GM12878 (cell line): ENCODE measurements around the gene MAD1L1. TPM values are rescaled to one million over a fixed set of nuclear protein-coding genes. Genes with fewer than 3 reads are reported as not detected.

ENCODE experiments used
- ATAC-seq: fragments of 200-7000 bp; cut with Tn5 transposase; 3 replicates; pipeline ENCODE4 v1.9.1; 2020; ENCODE audit warnings: mild to moderate bottlenecking, moderate library complexity
- BruUV-seq: library from RNA; stranded (reverse); fragments of 400-500 nt; replicated peaks from 2 replicates; lab custom pipeline; 2021; lab: Mats Ljungman, UMichigan
- CTCF ChIA-PET: fragments of 300-600 bp; sonication (Branson Sonifier 250); formaldehyde crosslinking; extraction: SDS; loops from one replicate; lab custom pipeline; 2021; ENCODE audit warnings: inconsistent platforms; lab: Yijun Ruan, JAX
- POLR2A ChIA-PET: fragments of 350-600 bp; formaldehyde crosslinking; extraction: SDS; loops from one replicate; lab custom pipeline; 2021; ENCODE audit warnings: inconsistent platforms; lab: Charles Lee
- RAD21 ChIA-PET: fragments of 300-600 bp; sonication (Branson Sonifier 250); formaldehyde crosslinking; loops from one replicate; lab custom pipeline; 2023; ENCODE audit warnings: antibody characterized with exemption; ENCODE audit not compliant: unreplicated experiment; lab: Charles Lee
- SMC1A ChIA-PET: fragments of 300-600 bp; sonication (Branson Sonifier 250); formaldehyde crosslinking; loops from one replicate; lab custom pipeline; 2023; ENCODE audit not compliant: unreplicated experiment, uncharacterized antibody; lab: Charles Lee
- DNase-seq: peaks from one replicate; pipeline ENCODE4 v3.0.0-alpha.2; 2011; ENCODE audit warnings: low read depth, low spot score
- FAIRE-seq: peaks from 3 replicates; lab custom pipeline; 2011; peaks lifted over from hg19 to GRCh38; lab: Jason Lieb, UNC
- H2AFZ ChIP-seq: 2 replicates; pipeline ENCODE4 v1.6.0; 2011; ENCODE audit warnings: low read depth, low read length, control low read depth; ENCODE audit not compliant: control insufficient read depth
- H3K27ac ChIP-seq: 2 replicates; pipeline ENCODE4 v1.5.1; 2011; ENCODE audit warnings: control low read depth; ENCODE audit not compliant: control insufficient read depth, insufficient read depth
- H3K27me3 ChIP-seq, 2 experiments: replicated peaks in 1 of 2; 2 replicates each; pipeline versions ENCODE4 v1.6.0 to v1.6.1; 2011; ENCODE audit warnings: low read length in 1 of 2; ENCODE audit not compliant: control insufficient read depth in 2 of 2, insufficient read depth in 2 of 2
- H3K36me3 ChIP-seq, 2 experiments: 2 replicates each; pipeline ENCODE4 v1.5.1; 2011; ENCODE audit warnings: low read length in 1 of 2; ENCODE audit not compliant: control insufficient read depth in 2 of 2, insufficient read depth in 2 of 2
- H3K4me1 ChIP-seq: 2 replicates; pipeline ENCODE4 v1.6.1; 2011; ENCODE audit warnings: mild to moderate bottlenecking, low read length, moderate library complexity, mixed read lengths; ENCODE audit not compliant: control insufficient read depth, insufficient read depth
- H3K4me2 ChIP-seq: 2 replicates; pipeline ENCODE4 v1.6.0; 2011; ENCODE audit warnings: control low read depth; ENCODE audit not compliant: control insufficient read depth, insufficient read depth
- H3K4me3 ChIP-seq: fragments of 200-600 bp; sonication (generic); 2 replicates; pipeline ENCODE4 v1.5.1; 2016
- H3K79me2 ChIP-seq: 2 replicates; pipeline ENCODE4 v1.6.0; 2011; ENCODE audit warnings: low read length; ENCODE audit not compliant: control insufficient read depth, insufficient read depth
- H3K9ac ChIP-seq: 2 replicates; pipeline ENCODE4 v1.8.0; 2011; ENCODE audit warnings: low read length, control low read depth, mixed read lengths; ENCODE audit not compliant: control insufficient read depth, insufficient read depth
- H3K9me3 ChIP-seq: replicated peaks from 3 replicates; pipeline ENCODE4 v1.5.1; 2011; ENCODE audit warnings: mild to moderate bottlenecking, low read length; ENCODE audit not compliant: control insufficient read depth, insufficient read depth
- H4K20me1 ChIP-seq: 2 replicates; pipeline ENCODE4 v1.6.0; 2011; ENCODE audit not compliant: control insufficient read depth, insufficient read depth
- IKZF2 ChIP-seq, 2 experiments: fragments of 450-650 bp; IDR thresholded peaks; 2 replicates each; pipeline ENCODE4 v1.6.1; 2017; ENCODE audit warnings: mild to moderate bottlenecking in 2 of 2, moderate library complexity in 2 of 2
- PAX5 ChIP-seq: IDR thresholded peaks from 2 replicates; pipeline ENCODE4 v1.6.1; 2011; ENCODE audit warnings: low read depth, low read length, borderline replicate concordance
- SREBF1 ChIP-seq: IDR thresholded peaks from 2 replicates; pipeline ENCODE4 v1.6.1; 2012; ENCODE audit warnings: mild to moderate bottlenecking, low read length
- WGBS: methylation state at CpG from one replicate; pipeline ENCODE4 v1.1.6; 2016; ENCODE audit warnings: low lambda C conversion rate; ENCODE audit not compliant: insufficient replicate concordance, insufficient coverage; ENCODE audit errors: missing lambda C conversion rate; 5-methylcytosine and 5-hydroxymethylcytosine counted together
- in situ Hi-C: fragments of 300-500 bp; cut with MboI; formaldehyde crosslinking; loops from 9 replicates; pipeline ENCODE4 v1.14.3; 2018; ENCODE audit warnings: mixed read lengths
- intact Hi-C: fragments of 100-400 bp; cut with micrococcal nuclease; formaldehyde crosslinking; loops from one replicate; pipeline ENCODE4 v1.14.2; 2022; ENCODE audit not compliant: unreplicated experiment
- polyA plus RNA-seq, 11 experiments: library from polyadenylated mRNA; depleted of rRNA in 4 of 11; unstranded in 6 of 11; stranded (reverse) in 5 of 11; fragments of >200 nt; fragmentation: Nextera tagmentation in 4 of 11; fragmentation: Illumina TruSeq in 1 of 11; extraction: Ambion mirVana in 4 of 11; extraction: Trizol in 1 of 11; gene quantifications; 1 replicate in 1 of 11; 2 replicates in 10 of 11; pipeline versions ENCODE4 v1.2.1 to v1.2.3, GENCODE V29; 2011 to 2016; ENCODE audit warnings: inconsistent platforms in 2 of 11, missing spikeins in 2 of 11, low read depth in 1 of 11
- total RNA-seq, 4 experiments: library from RNA; depleted of rRNA in 3 of 4; stranded (reverse); fragments of >200 nt in 3 of 4; fragmentation: Illumina TruSeq in 1 of 4; extraction: Trizol in 1 of 4; gene quantifications; 2 replicates each; pipeline versions ENCODE4 v1.2.1 to v1.2.3, GENCODE V29; 2013 to 2021

Gene MAD1L1
- total and polyA plus RNA-seq, 10 of the 15 experiments (the other 5 are each of a cell fraction or from before 2014, with no cell fraction given), result 2.2 to 76.8 (median 38.3) TPM

DNA sequence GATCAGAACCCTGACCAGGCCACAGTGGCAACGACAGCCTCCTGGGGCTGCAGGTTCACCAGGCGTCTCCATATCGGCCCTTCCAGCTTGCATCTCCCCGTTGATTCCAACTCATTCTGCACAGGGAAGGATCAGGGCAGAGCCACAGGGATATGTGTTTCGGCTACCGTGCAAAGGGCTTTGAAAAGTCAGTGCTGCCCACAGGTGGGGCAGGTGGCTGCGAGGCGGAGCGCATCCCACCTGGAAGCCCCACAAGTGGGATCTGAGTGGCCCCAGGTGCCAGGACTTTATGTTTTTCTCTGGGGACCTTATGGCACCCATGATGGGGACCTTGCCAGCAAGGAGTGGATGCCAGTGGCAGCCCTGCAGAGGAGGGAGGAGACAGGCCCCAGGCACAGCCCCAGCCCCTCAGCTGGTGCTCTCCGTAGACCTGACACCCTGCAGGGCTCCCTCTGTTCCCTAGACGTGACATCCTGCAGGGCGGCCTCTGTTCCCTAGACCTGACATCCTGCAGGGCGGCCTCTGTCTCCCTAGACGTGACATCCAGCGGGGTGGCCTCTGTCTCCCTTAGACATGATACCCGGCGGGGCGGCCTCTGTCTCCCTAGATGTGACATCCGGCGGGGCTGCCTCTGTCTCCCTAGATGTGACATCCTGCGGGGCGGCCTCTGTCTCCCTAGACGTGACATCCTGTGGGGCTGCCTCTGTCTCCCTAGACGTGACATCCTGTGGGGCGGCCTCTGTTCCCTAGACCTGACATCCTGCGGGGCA, 373.3 kb downstream of the MAD1L1 start:
- Histone ChIP-seq H3K27me3 (no peaks in the 10 kb centered on the region), H3K79me2 (no peaks in the 10 kb centered on the region), H2AFZ (no peak overlapping the region)
- SMC1A ChIA-PET, result no interaction called here
- ATAC-seq, result no peak
- no peak for TF ChIP-seq IKZF2 (IDR thresholded peaks at IDR 0.05)
- TF ChIP-seq, all 136 proteins: peak for 0
- in situ Hi-C loops (no loop called here), intact Hi-C loops (no loop called here)
- Histone ChIP-seq H3K9me3 (no peaks in the 10 kb centered on the region), H3K9ac (no peak overlapping the region), H3K27ac (no peak overlapping the region), H3K36me3 (no peaks in the 10 kb centered on the region), H3K4me1 (no peaks in the 10 kb centered on the region), H3K4me3 (no peak overlapping the region), H3K4me2 (no peak overlapping the region), H4K20me1 (no peaks in the 10 kb centered on the region)
- 90% methylated on average over 26 of the region's 26 CpGs for WGBS
- DNase-seq (no peak), FAIRE-seq (no peak)
- POLR2A ChIA-PET, result no interaction called here
- BruUV-seq, result no TSS peak
- RAD21 ChIA-PET, result no interaction called here
- CTCF ChIA-PET, result no interaction called here

- Histone ChIP-seq H3K36me3 (no peaks in the 10 kb centered on the region), H3K4me1 (no peaks in the 10 kb centered on the region), H3K9ac (no peak overlapping the region), H3K4me2 (no peak overlapping the region), H3K27ac (no peak overlapping the region), H3K27me3 (no peaks in the 10 kb centered on the region), H2AFZ (no peak overlapping the region), H3K4me3 (no peak overlapping the region), H3K9me3 (no peaks in the 10 kb centered on the region), H3K79me2 (no peaks in the 10 kb centered on the region), H4K20me1 (no peaks in the 10 kb centered on the region)
- intact Hi-C loops, result no loop called here
- TF ChIP-seq SREBF1, result no peak
- no peak for TF ChIP-seq PAX5
- DNase-seq (no peak), ATAC-seq (no peak), FAIRE-seq (no peak)
- in situ Hi-C loops, result no loop called here
- no TSS peak for BruUV-seq
- WGBS, result 90% methylated on average over 29 of the region's 29 CpGs
- ChIA-PET RAD21 (no interaction called here), SMC1A (no interaction called here), POLR2A (no interaction called here), CTCF (no interaction called here)
Measured at GRCh38 chr7:1858435-1859265, 374.1 kb downstream of the MAD1L1 start.
